ENCODE data around the gene USH2A. TPM values are rescaled to one million over a fixed set of nuclear protein-coding genes. Genes with fewer than 3 reads are reported as not detected.

USH2A gene
- total RNA-seq, 1 experiment from 2014 or later, result not detected

GRCh38 chr1:216310776-216311175 is 112.5 kb downstream of the USH2A start:
- DNase-seq (ENCODE audit: low read depth, low spot score), result no peak
- CTCF ChIA-PET, result no interaction called here

More at GRCh38 chr1:216310776-216311175, 112.5 kb downstream of the USH2A start:
- H3K4me3 ChIP-seq (replicated peaks in 1 of 2; ENCODE audit: low read depth in 1 of 2, low read length in 2 of 2), result no peak overlapping the region
- H3K27ac ChIP-seq (ENCODE audit: low read depth, low read length), result no peak overlapping the region
- RAD21 ChIA-PET (ENCODE audit: low non-redundant PET in 1 of 2, low total read pairs in 2 of 2, uncharacterized antibody in 2 of 2, unreplicated experiment in 2 of 2), result no interaction called here
- H3K9ac ChIP-seq (ENCODE audit: low read length), result no peak overlapping the region
- no peak for ATAC-seq
- no peaks in the 10 kb centered on the region for H3K27me3 ChIP-seq (ENCODE audit: insufficient read depth, low read length)
- H3K79me2 ChIP-seq (ENCODE audit: insufficient read depth, low read length), result no peaks in the 10 kb centered on the region
- H2AFZ ChIP-seq (ENCODE audit: low read depth, low read length, poor library complexity, severe bottlenecking), result no peak overlapping the region
- H3K4me2 ChIP-seq (ENCODE audit: low read length), result no peak overlapping the region
- H3K36me3 ChIP-seq (ENCODE audit: control insufficient read depth in 1 of 2, insufficient read depth in 2 of 2, low read length in 2 of 2), result no peaks in the 10 kb centered on the region
- TF ChIP-seq RAD21 (IDR thresholded peaks at IDR 0.05; ENCODE audit: low read depth), result peak; percentile 36; the same call in 1 of the 2 replicates
- TF ChIP-seq SIN3A (IDR thresholded peaks at IDR 0.05; ENCODE audit: low read depth), result no peak
- TF ChIP-seq ELF1 (IDR thresholded peaks at IDR 0.05; ENCODE audit: borderline replicate concordance, low read depth), result no peak
- TF ChIP-seq POLR2AphosphoS5 (IDR thresholded peaks at IDR 0.05; ENCODE audit: low read depth, low read length), result no peak
- peak in 2 of 3 experiments; percentile 37 to 44; a peak in 3 of 6 replicates for TF ChIP-seq CTCF (IDR thresholded peaks at IDR 0.05 in 2 of 3, conservative IDR thresholded peaks at IDR 0.05 in 1 of 3; ENCODE audit: borderline replicate concordance in 1 of 3, insufficient read depth in 1 of 3, low read depth in 2 of 3, low read length in 2 of 3)
- TF ChIP-seq ATF3 (IDR thresholded peaks at IDR 0.05), result no peak
- no peak for TF ChIP-seq ZBTB33 (IDR thresholded peaks at IDR 0.05; ENCODE audit: extremely low read depth, insufficient replicate concordance, low read length)
- POLR2A ChIA-PET, result no interaction called here
- no peaks in the 10 kb centered on the region for H4K20me1 ChIP-seq (ENCODE audit: insufficient read depth)
- no peaks in the 10 kb centered on the region for H3K9me2 ChIP-seq (ENCODE audit: insufficient read depth)
- no TSS peak for BruUV-seq (replicated peaks)
- intact Hi-C loops (cut with micrococcal nuclease), result no loop called here
- peaks cover 3 to 4% of the 10 kb centered on the region in 2 experiments; a peak in 1 of 4 replicates for H3K9me3 ChIP-seq (ENCODE audit: control insufficient read depth in 1 of 2, insufficient read depth in 1 of 2, low read depth in 1 of 2, low read length in 2 of 2)
- H3K4me1 ChIP-seq (ENCODE audit: control insufficient read depth in 1 of 2, insufficient read depth in 2 of 2, low read length in 2 of 2), result no peaks in the 10 kb centered on the region

Measured in HCT116 (cell line).